ENCODE data around the gene SLC6A6. TPM values are rescaled to one million over a fixed set of nuclear protein-coding genes. Genes with fewer than 3 reads are reported as not detected.

The SLC6A6 gene
- total RNA-seq, 2 donors from 2014 or later, result 4.9 to 5.7 TPM

GRCh38 chr3:14461748-14462324 is 59.4 kb downstream of the SLC6A6 start:
- Histone ChIP-seq H3K27ac (peak overlapping the region in 2 of 4 donors; percentile 40 to 58), H3K27me3 (no peaks in the 10 kb centered on the region), H3K4me3 (no peak overlapping the region), H3K36me3 (replicated peaks in 1 of 2; ENCODE audit: insufficient read depth in 1 of 2, low read depth in 2 of 2) (no peaks in the 10 kb centered on the region), H3K4me1 (peaks cover 43% of the 10 kb centered on the region), H3K9me3 (no peaks in the 10 kb centered on the region)
- WGBS, 2 donors, result 73 to 74% methylated on average over 7 to 8 of the region's 8 CpGs
- intact Hi-C loops (cut with DNase I), result loop anchor here (10.0 kb wide), 1 partner anchor 567 kb away; no protein-coding TSS in a partner anchor
- DNase-seq, result peak; percentile 35 to 47 (median 42)
- peak; percentile 30 for ATAC-seq
- TF ChIP-seq POLR2A (IDR thresholded peaks at IDR 0.05) (no peak), CTCF (IDR thresholded peaks at IDR 0.05) (peak in 6 of 7 experiments; percentile 18 to 65 (median 42))

- no peak overlapping the region for H3K4me3 ChIP-seq
- no peaks in the 10 kb centered on the region for H3K9me3 ChIP-seq
- TF ChIP-seq POLR2A (IDR thresholded peaks at IDR 0.05) (no peak), CTCF (IDR thresholded peaks at IDR 0.05) (no peak)
- no peaks in the 10 kb centered on the region for H3K27me3 ChIP-seq
- no peaks in the 10 kb centered on the region for H3K36me3 ChIP-seq (replicated peaks in 1 of 2; ENCODE audit: insufficient read depth in 1 of 2, low read depth in 2 of 2)
- WGBS, 2 donors, result 86 to 91% methylated on average over 9 of the region's 9 CpGs
- DNase-seq, result no peak
- intact Hi-C loops (cut with DNase I), result loop anchor here (10.0 kb wide), 1 partner anchor 568 kb away; no protein-coding TSS in a partner anchor
- no peak for ATAC-seq
- no peak overlapping the region for H3K27ac ChIP-seq
- peaks cover 40% of the 10 kb centered on the region for H3K4me1 ChIP-seq
Measured at GRCh38 chr3:14462738-14463137, 60.3 kb downstream of the SLC6A6 start.

- DNase-seq (no peak), ATAC-seq (no peak)
- no peaks in the 10 kb centered on the region for H3K9me3 ChIP-seq
- no peak overlapping the region for H3K4me3 ChIP-seq
- peaks cover 33% of the 10 kb centered on the region for H3K4me1 ChIP-seq
- WGBS, 2 donors, result 80 to 84% methylated on average over 25 to 26 of the region's 26 CpGs
- H3K27ac ChIP-seq, result no peak overlapping the region
- no peaks in the 10 kb centered on the region for H3K36me3 ChIP-seq (replicated peaks in 1 of 2; ENCODE audit: insufficient read depth in 1 of 2, low read depth in 2 of 2)
- H3K27me3 ChIP-seq, result no peaks in the 10 kb centered on the region
- intact Hi-C loops (cut with DNase I), result loop anchor here (10.0 kb wide), 1 partner anchor 569 kb away; no protein-coding TSS in a partner anchor
- TF ChIP-seq POLR2A (IDR thresholded peaks at IDR 0.05) (no peak), CTCF (IDR thresholded peaks at IDR 0.05) (no peak)
Measured at GRCh38 chr3:14463330-14464140, 61.1 kb downstream of the SLC6A6 start.

- no peaks in the 10 kb centered on the region for H3K36me3 ChIP-seq (replicated peaks in 1 of 2; ENCODE audit: insufficient read depth in 1 of 2, low read depth in 2 of 2)
- no peak for TF ChIP-seq POLR2A (IDR thresholded peaks at IDR 0.05)
- TF ChIP-seq CTCF (IDR thresholded peaks at IDR 0.05), result no peak
- no peak overlapping the region for H3K27ac ChIP-seq
- H3K27me3 ChIP-seq, result no peaks in the 10 kb centered on the region
- DNase-seq (no peak), ATAC-seq (no peak)
- no peaks in the 10 kb centered on the region for H3K9me3 ChIP-seq
- 72 to 93% methylated on average over 5 of the region's 5 CpGs for WGBS, 2 donors
- H3K4me1 ChIP-seq, result peaks cover 30% of the 10 kb centered on the region
- intact Hi-C loops (cut with DNase I), result loop anchor here (10.0 kb wide), 1 partner anchor 569 kb away; no protein-coding TSS in a partner anchor
- no peak overlapping the region for H3K4me3 ChIP-seq
Measured at GRCh38 chr3:14464141-14464465, 61.7 kb downstream of the SLC6A6 start.

Data from body of pancreas (tissue), 4 donors.